GM21717 (cell line): Measurements from ENCODE around the gene MYBPHL.

Source experiments
- ATAC-seq: cut with Tn5 transposase; IDR thresholded peaks from one replicate; pipeline ENCODE4 v1.9.1; 2021; ENCODE audit warnings: mild to moderate bottlenecking, moderate library complexity; ENCODE audit not compliant: unreplicated experiment

The MYBPHL gene

GRCh38 chr1:109266965-109267364, 39.8 kb downstream of the MYBPHL start:
- ATAC-seq, result no peak

GRCh38 chr1:109265741-109266330, 41.0 kb downstream of the MYBPHL start:
- ATAC-seq, result no peak

DNA sequence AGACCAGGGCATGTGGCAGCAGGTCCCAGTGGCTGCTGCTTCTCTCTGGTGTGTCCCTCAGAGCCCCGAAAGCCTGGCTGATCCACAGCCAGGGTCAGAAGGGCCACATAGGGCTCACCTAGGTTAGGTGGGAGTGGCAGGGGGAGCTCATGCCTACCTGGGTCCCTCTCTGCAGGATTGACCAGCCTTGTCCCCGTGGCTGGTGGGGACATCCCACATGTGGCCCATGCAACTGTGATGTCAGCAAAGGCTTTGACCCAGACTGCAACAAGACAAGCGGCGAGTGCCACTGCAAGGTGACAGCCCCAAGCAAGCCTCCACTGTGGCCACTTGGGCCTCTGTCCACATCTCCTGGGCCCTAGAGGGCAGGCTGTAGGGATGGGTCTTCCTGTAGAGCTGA, 41.8 kb downstream of the MYBPHL start:
- no peak for ATAC-seq

DNA sequence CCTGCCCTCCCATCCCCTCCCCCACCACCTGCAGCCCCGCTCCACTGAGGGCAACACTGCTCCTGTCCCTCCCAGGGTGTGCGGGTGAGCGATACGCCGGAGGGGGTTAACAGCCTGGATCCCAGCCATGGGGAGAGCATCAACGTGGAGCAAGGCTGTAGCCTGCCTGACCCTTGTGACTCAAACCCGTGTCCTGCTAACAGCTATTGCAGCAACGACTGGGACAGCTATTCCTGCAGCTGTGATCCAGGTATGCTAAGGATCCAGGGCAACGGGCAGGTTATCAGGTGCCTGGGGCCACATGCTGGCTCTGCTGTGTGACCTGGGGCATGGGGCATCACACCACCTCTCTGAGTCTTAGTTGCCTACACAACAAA, 42.4 kb downstream of the MYBPHL start:
- no peak for ATAC-seq

GRCh38 chr1:109263597-109264378, 43.0 kb downstream of the MYBPHL start:
- peak; percentile 72 for ATAC-seq

DNA sequence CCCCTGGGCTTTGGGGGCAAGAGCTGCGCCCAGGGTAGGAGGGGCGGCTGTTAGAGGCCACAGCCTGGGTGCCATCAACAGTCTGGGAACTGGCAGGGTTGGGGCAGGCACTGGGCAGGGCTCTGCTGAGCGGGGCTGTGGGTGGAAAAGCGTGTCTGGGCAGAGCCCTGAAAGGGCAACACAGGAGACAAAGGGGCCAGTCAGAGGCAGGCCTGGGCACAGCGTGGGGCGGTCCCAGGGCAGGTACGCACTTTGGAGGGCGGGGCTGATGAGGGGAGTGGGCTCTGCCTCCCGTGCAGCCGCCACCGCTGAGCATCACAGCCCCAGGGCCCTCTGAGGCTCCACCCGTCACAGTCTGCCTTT, 43.6 kb downstream of the MYBPHL start:
- no peak for ATAC-seq

- ATAC-seq, result no peak
Measured at GRCh38 chr1:109262231-109263055, 44.4 kb downstream of the MYBPHL start.

DNA sequence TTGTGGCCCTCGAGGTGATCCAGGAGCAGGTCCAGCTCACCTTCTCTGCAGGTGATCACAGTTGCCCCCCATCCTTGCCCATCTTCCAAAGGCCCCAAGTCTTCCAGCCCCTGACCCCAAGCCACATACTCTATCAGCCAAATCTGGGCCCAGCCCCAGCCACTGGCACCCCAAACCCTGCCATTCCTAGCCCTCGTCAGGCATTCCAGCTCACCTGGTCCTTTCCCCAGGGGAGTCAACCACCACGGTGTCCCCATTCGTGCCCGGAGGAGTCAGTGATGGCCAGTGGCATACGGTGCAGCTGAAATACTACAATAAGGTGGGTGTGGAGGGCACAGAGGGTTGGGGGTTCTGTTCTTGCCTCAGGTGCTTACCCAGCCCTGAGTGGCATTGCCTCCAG, 45.2 kb downstream of the MYBPHL start:
- no peak for ATAC-seq

GRCh38 chr1:109261006-109261405, 45.8 kb downstream of the MYBPHL start:
- no peak for ATAC-seq

GRCh38 chr1:109259674-109260557, 46.9 kb downstream of the MYBPHL start:
- no peak for ATAC-seq

- no peak for ATAC-seq
Measured at GRCh38 chr1:109258481-109259466, 48.0 kb downstream of the MYBPHL start.

- ATAC-seq, result no peak
Measured at GRCh38 chr1:109257682-109258421, 49.0 kb downstream of the MYBPHL start.

- ATAC-seq, result no peak
Measured at GRCh38 chr1:109256971-109257681, 49.7 kb downstream of the MYBPHL start.

DNA sequence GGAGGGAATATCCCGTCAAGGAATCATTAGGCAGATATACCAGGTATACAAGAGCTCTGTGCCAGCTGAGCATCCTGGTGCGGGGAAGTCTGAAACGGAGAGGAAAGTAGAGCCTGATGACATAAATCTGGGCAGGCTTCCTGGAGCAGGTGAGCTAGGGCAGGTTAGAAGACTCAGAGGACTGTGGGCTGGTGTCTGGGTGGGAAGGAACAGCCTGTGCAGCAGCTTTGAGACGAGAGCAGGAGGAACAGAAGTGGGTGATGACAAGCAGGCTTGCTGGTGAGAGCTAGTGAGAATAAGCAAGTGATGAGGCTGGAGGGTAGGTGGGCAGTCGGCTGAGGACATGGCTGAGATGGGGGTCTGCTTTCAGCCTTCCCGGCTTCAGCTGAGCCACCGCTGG, 50.7 kb downstream of the MYBPHL start:
- no peak for ATAC-seq

GRCh38 chr1:109255678-109256077, 51.1 kb downstream of the MYBPHL start:
- no peak for ATAC-seq

DNA sequence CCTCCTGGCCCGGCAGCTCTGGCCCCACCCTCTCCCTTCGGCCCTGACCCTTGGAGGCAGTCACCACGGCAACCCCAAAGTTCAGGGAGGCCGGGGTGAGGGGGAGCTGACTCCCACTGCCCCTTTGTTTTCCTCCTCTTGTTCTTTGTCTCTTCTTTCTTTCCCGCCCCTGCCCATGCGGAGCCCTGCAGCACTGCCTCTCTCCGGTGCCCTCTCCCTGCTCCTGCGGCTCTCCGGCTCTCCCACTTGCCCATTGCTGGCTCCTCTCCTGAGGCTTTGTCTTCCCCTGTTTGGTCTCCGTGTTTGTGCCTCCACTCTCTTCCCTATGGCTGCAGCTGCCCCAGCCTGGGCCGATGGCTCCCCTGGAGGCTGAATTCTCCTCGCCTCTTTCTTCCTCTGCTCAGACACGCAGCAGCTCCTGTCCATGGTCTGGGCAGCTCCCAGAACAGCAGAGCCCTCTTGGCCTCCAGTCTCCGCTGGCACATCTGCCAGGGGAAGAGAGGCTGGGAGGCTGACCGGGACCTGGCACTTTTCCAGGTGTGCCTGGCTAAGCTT, 51.6 kb downstream of the MYBPHL start:
- no peak for ATAC-seq

DNA sequence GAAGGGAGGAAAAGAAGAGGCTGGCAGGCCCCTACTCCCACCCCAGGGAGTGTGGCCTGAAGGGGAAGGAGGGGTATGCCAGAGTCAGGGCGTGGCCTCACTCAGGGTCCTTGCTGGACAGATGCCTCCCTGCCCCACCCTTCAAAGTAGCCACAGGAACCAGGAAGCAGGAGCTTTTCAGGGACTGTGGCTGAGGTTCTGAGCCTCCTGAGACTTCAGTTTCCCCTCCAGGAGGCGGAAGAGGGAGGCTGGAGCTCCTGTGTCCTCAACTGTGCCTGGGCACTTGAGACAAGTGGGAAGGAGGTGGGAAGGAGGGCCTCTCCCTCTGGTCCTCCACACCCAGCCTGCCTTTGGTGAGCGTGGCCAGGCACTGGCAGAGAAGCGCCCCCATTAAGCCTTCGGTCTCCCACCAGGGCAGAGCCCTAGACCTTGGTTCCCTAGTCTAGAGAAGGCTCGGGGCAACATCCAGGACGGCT, 52.2 kb downstream of the MYBPHL start:
- no peak for ATAC-seq
